RPMI7951 (cell line): ENCODE results near the gene MICOS13. TPM values are rescaled to one million over a fixed set of nuclear protein-coding genes. Genes with fewer than 3 reads are reported as not detected.

Experiments used
- DNase-seq: peaks from one replicate; pipeline ENCODE4 v3.0.0-alpha.2; 2012; ENCODE audit warnings: low read depth
- total RNA-seq: library from RNA; depleted of rRNA; stranded (reverse); fragments of >200 nt; shearing (Covaris generic); gene quantifications from 2 replicates; pipeline ENCODE4 v1.2.3, GENCODE V29; 2014; rRNA removed

The MICOS13 gene
- total RNA-seq, 1 experiment from 2014 or later, result 67.8 TPM

- no peak for DNase-seq
Measured at GRCh38 chr19:5628919-5629481, 51.3 kb downstream of the MICOS13 start.

- DNase-seq, result no peak
Measured at GRCh38 chr19:5628461-5628860, 51.9 kb downstream of the MICOS13 start.

Other genes with a start within 250 kb of the MICOS13 start
- not detected in 2 replicates for gene ZNRF4, start 225.1 kb downstream of the MICOS13 start, total RNA-seq
- 0.12 TPM in 1 of 2 replicates, not detected in the other for gene TINCR, start 112.6 kb downstream of the MICOS13 start, total RNA-seq
- 13.6 and 14.9 TPM in 2 replicates for gene SAFB2, start 57.7 kb downstream of the MICOS13 start, total RNA-seq
- 19.5 and 21.9 TPM in 2 replicates for gene SAFB, start 57.4 kb downstream of the MICOS13 start, total RNA-seq
- gene HSD11B1L, start 511 bp upstream of the MICOS13 start, total RNA-seq, result 9.5 and 22.4 TPM in 2 replicates
- gene RPL36, start 9.8 kb upstream of the MICOS13 start, total RNA-seq, result 738 and 947 TPM in 2 replicates
- gene LONP1, start 39.6 kb upstream of the MICOS13 start, total RNA-seq, result 34.6 and 38.2 TPM in 2 replicates
- gene CATSPERD, start 40.1 kb upstream of the MICOS13 start, total RNA-seq, result not detected in 2 replicates
- gene PRR22, start 104.2 kb upstream of the MICOS13 start, total RNA-seq, result 0.48 and 0.68 TPM in 2 replicates
- gene DUS3L, start 110.6 kb upstream of the MICOS13 start, total RNA-seq, result 24.5 and 35.3 TPM in 2 replicates
- not detected in 2 replicates for gene NRTN, start 124.6 kb upstream of the MICOS13 start, total RNA-seq
- not detected in 2 replicates for gene FUT6, start 159.2 kb upstream of the MICOS13 start, total RNA-seq
- gene FUT3, start 170.9 kb upstream of the MICOS13 start, total RNA-seq, result not detected in 2 replicates
- gene FUT5, start 190.0 kb upstream of the MICOS13 start, total RNA-seq, result not detected in 2 replicates
- gene NDUFA11, start 223.3 kb upstream of the MICOS13 start, total RNA-seq, result 470 and 521 TPM in 2 replicates
- gene VMAC, start 224.4 kb upstream of the MICOS13 start, total RNA-seq, result 1.4 and 1.5 TPM in 2 replicates
- 1.6 and 1.8 TPM in 2 replicates for gene CAPS, start 233.7 kb upstream of the MICOS13 start, total RNA-seq